A549 (cell line): ENCODE measurements around the gene BID. TPM values are rescaled to one million over a fixed set of nuclear protein-coding genes. Genes with fewer than 3 reads are reported as not detected.

Experiments
- ATAC-seq, 2 experiments: fragments of 200-7000 bp in 1 of 2; fragments of >200 bp in 1 of 2; cut with Nextera tagmentation in 1 of 2; cut with Tn5 transposase in 1 of 2; 3 replicates each; pipeline versions ENCODE4 v1.8.0 to v1.9.1; 2018 to 2020; ENCODE audit warnings: mild to moderate bottlenecking in 1 of 2, moderate library complexity in 1 of 2
- CTCF ChIA-PET: fragments of 300-600 bp; sonication (Branson Sonifier 250); formaldehyde crosslinking; extraction: SDS; loops from one replicate; lab custom pipeline; 2021; ENCODE audit warnings: antibody characterized with exemption, inconsistent platforms; lab: Yijun Ruan, JAX
- POLR2A ChIA-PET: fragments of 350-600 bp; formaldehyde crosslinking; extraction: SDS; loops from one replicate; lab custom pipeline; 2021; ENCODE audit warnings: antibody characterized with exemption, inconsistent platforms; lab: Yijun Ruan, JAX
- DNase-seq, 2 experiments: peaks; one replicate each; pipeline versions ENCODE4 v3.0.0 to v3.0.0-alpha.2; 2011 to 2016; ENCODE audit warnings: low read depth in 1 of 2, low spot score in 1 of 2
- FAIRE-seq: peaks from 2 replicates; lab custom pipeline; 2011; peaks lifted over from hg19 to GRCh38; lab: Jason Lieb, UNC
- H3K27ac ChIP-seq, 2 experiments: fragments of >200 bp; sonication (Bioruptor Twin); formaldehyde crosslinking; 3 replicates each; pipeline ENCODE4 v1.5.1; 2016 to 2017
- H3K4me1 ChIP-seq: fragments of >200 bp; sonication (Bioruptor Twin); formaldehyde crosslinking; 3 replicates; pipeline ENCODE4 v1.6.1; 2016
- H3K4me2 ChIP-seq: fragments of >200 bp; sonication (Bioruptor Twin); formaldehyde crosslinking; 3 replicates; pipeline ENCODE4 v1.6.1; 2016
- H3K4me3 ChIP-seq: fragments of >200 bp; sonication (Bioruptor Twin); formaldehyde crosslinking; 3 replicates; pipeline ENCODE4 v1.5.1; 2016
- H3K9me3 ChIP-seq: fragments of >200 bp; sonication (Bioruptor Twin); formaldehyde crosslinking; 3 replicates; pipeline ENCODE4 v1.6.1; 2016
- JUN ChIP-seq, 2 experiments: fragments of >200 bp; sonication (Bioruptor Twin); formaldehyde crosslinking; IDR thresholded peaks; 2 replicates in 1 of 2; 3 replicates in 1 of 2; pipeline ENCODE4 v1.6.1; 2016 to 2017
- PHF8 ChIP-seq: fragments of 200-600 bp; sonication (generic); IDR thresholded peaks from 2 replicates; pipeline ENCODE4 v1.6.1; 2016; ENCODE audit warnings: low read depth, mild to moderate bottlenecking, antibody characterized with exemption, moderate library complexity, borderline replicate concordance
- RAD21 ChIP-seq, 2 experiments: fragments of >200 bp in 1 of 2; sonication (Bioruptor Twin) in 1 of 2; formaldehyde crosslinking in 1 of 2; IDR thresholded peaks in 1 of 2; conservative IDR thresholded peaks in 1 of 2; 2 replicates in 1 of 2; 3 replicates in 1 of 2; pipeline ENCODE4 v1.6.1; 2012 to 2018; ENCODE audit warnings: inconsistent platforms in 1 of 2
- ZFP36 ChIP-seq: fragments of 450-650 bp; IDR thresholded peaks from 2 replicates; pipeline ENCODE4 v1.6.1; 2014; ENCODE audit warnings: borderline replicate concordance; ENCODE audit not compliant: partially characterized antibody
- WGBS: methylation state at CpG from one replicate; pipeline ENCODE4 v1.1.6; 2017; ENCODE audit errors: missing lambda C conversion rate; 5-methylcytosine and 5-hydroxymethylcytosine counted together
- polyA plus RNA-seq, 4 experiments: library from polyadenylated mRNA; depleted of rRNA in 3 of 4; stranded (reverse); fragments of >200 nt; fragmentation: RNase III in 1 of 4; extraction: RNeasy Plus Mini Kit Qiagen cat#74134 plus additional on column Dnase treatment in 1 of 4; gene quantifications; 2 replicates in 3 of 4; 3 replicates in 1 of 4; pipeline ENCODE4 v1.2.3, GENCODE V29; 2011 to 2017
- small RNA-seq, 6 experiments: library from RNA; depleted of rRNA; stranded (forward); fragments of <200 nt; gene quantifications; one replicate each; pipeline ENCODE3, GENCODE V24; 2012

The BID gene
- polyA plus RNA-seq, 2 of the 4 experiments (the other 2 are of a cell fraction) = 50.8 to 56.6 TPM

DNA sequence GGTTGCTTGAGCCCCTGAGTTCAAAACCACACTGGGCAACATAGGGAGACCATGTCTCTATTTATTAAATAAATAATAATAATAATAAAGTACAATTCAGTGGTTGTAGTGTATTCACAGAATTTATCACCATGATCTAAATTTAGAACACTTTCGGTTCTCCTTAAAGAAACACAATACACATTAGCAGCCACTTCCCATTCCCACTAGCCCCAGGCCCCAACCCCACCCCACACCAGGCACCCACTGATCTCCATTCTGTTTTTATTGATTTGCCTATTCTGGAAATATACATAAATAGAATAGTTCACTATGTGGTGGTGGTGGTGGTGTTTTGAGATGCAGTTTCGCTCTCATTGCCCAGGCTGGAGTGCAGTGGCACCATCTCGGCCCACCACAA lies 90.0 kb downstream of the BID start:
- TF ChIP-seq RAD21 (conservative IDR thresholded peaks at IDR 0.05 in 1 of 2, IDR thresholded peaks at IDR 0.05 in 1 of 2) (no peak), PHF8 (no peak), JUN (IDR thresholded peaks at IDR 0.05) (no peak), ZFP36 (no peak)
- TF ChIP-seq, all 56 proteins: peak for 0
- H3K4me1 ChIP-seq = no peaks in the 10 kb centered on the region
- ChIA-PET POLR2A (no interaction called here), CTCF (no interaction called here)
- H3K4me2 ChIP-seq = no peak overlapping the region
- H3K4me3 ChIP-seq = no peak overlapping the region
- H3K9me3 ChIP-seq = no peaks in the 10 kb centered on the region
- no peak for FAIRE-seq
- DNase-seq = no peak
- no peak overlapping the region for H3K27ac ChIP-seq
- 87% methylated on average over 3 of the region's 3 CpGs for WGBS
- ATAC-seq = no peak

Small RNA genes lying within 50 kb of the gene (small RNA-seq; reads per million reads assigned to genes)
- gene MIR3198-1 = 0 reads per million in 6 experiments

Other genes starting within 250 kb of the BID start
- gene SLC25A18, start 211.0 kb downstream of the BID start, polyA plus RNA-seq (2011; rRNA removed) = not detected in 2 replicates
- 0.04 TPM in 2 of 3 replicates, not detected in the other for gene SLC25A18, start 211.0 kb downstream of the BID start, polyA plus RNA-seq (2017; fragmentation: RNase III; extraction: RNeasy Plus Mini Kit Qiagen cat#74134 plus additional on column Dnase treatment)
- 112 and 119 TPM in 2 replicates for gene ATP6V1E1, start 145.7 kb downstream of the BID start, polyA plus RNA-seq (2011; rRNA removed)
- gene ATP6V1E1, start 145.7 kb downstream of the BID start, polyA plus RNA-seq (2017; fragmentation: RNase III; extraction: RNeasy Plus Mini Kit Qiagen cat#74134 plus additional on column Dnase treatment) = 116 to 123 TPM (median 121 TPM) in 3 replicates
- 44.9 and 46.4 TPM in 2 replicates for gene BCL2L13, start 135.7 kb downstream of the BID start, polyA plus RNA-seq (2011; rRNA removed)
- 32.9 to 38.3 TPM (median 36.9 TPM) in 3 replicates for gene BCL2L13, start 135.7 kb downstream of the BID start, polyA plus RNA-seq (2017; fragmentation: RNase III; extraction: RNeasy Plus Mini Kit Qiagen cat#74134 plus additional on column Dnase treatment)